Measurements from ENCODE around the gene VPS13D.

The VPS13D gene

GRCh38 chr1:12353981-12354380 lies 124.2 kb downstream of the VPS13D start:
- no peak for DNase-seq (ENCODE audit: low read depth)
- TF ChIP-seq POLR2A (IDR thresholded peaks at IDR 0.05; ENCODE audit: extremely low read depth, insufficient read length) (no peak), MAX (IDR thresholded peaks at IDR 0.05; ENCODE audit: low read depth, low read length) (no peak), MYC (IDR thresholded peaks at IDR 0.05; ENCODE audit: low read depth, low read length) (no peak)
- TF ChIP-seq, protein P1, sequence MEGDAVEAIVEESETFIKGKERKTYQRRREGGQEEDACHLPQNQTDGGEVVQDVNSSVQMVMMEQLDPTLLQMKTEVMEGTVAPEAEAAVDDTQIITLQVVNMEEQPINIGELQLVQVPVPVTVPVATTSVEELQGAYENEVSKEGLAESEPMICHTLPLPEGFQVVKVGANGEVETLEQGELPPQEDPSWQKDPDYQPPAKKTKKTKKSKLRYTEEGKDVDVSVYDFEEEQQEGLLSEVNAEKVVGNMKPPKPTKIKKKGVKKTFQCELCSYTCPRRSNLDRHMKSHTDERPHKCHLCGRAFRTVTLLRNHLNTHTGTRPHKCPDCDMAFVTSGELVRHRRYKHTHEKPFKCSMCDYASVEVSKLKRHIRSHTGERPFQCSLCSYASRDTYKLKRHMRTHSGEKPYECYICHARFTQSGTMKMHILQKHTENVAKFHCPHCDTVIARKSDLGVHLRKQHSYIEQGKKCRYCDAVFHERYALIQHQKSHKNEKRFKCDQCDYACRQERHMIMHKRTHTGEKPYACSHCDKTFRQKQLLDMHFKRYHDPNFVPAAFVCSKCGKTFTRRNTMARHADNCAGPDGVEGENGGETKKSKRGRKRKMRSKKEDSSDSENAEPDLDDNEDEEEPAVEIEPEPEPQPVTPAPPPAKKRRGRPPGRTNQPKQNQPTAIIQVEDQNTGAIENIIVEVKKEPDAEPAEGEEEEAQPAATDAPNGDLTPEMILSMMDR (IDR thresholded peaks at IDR 0.05; ENCODE audit: low read depth, low read length): no peak
- no peak overlapping the region for H3K4me3 ChIP-seq (ENCODE audit: low read depth, low read length)

GRCh38 chr1:12356004-12356890 lies 126.4 kb downstream of the VPS13D start:
- TF ChIP-seq MAX (IDR thresholded peaks at IDR 0.05; ENCODE audit: low read depth, low read length): no peak
- TF ChIP-seq POLR2A (IDR thresholded peaks at IDR 0.05; ENCODE audit: extremely low read depth, insufficient read length): no peak
- TF ChIP-seq MYC (IDR thresholded peaks at IDR 0.05; ENCODE audit: low read depth, low read length): no peak
- TF ChIP-seq, protein P1 (IDR thresholded peaks at IDR 0.05; ENCODE audit: low read depth, low read length): no peak
- H3K4me3 ChIP-seq (ENCODE audit: low read depth, low read length): no peak overlapping the region
- no peak for DNase-seq (ENCODE audit: low read depth)

GRCh38 chr1:12358499-12358898 lies 128.7 kb downstream of the VPS13D start:
- no peak overlapping the region for H3K4me3 ChIP-seq (ENCODE audit: low read depth, low read length)
- DNase-seq (ENCODE audit: low read depth): no peak
- TF ChIP-seq MYC (IDR thresholded peaks at IDR 0.05; ENCODE audit: low read depth, low read length) (no peak), MAX (IDR thresholded peaks at IDR 0.05; ENCODE audit: low read depth, low read length) (no peak), POLR2A (IDR thresholded peaks at IDR 0.05; ENCODE audit: extremely low read depth, insufficient read length) (no peak)
- TF ChIP-seq, protein P1 (IDR thresholded peaks at IDR 0.05; ENCODE audit: low read depth, low read length): no peak

GRCh38 chr1:12359359-12360133 lies 129.7 kb downstream of the VPS13D start:
- no peak for DNase-seq (ENCODE audit: low read depth)
- no peak overlapping the region for H3K4me3 ChIP-seq (ENCODE audit: low read depth, low read length)
- TF ChIP-seq, protein P1 (IDR thresholded peaks at IDR 0.05; ENCODE audit: low read depth, low read length): no peak
- TF ChIP-seq POLR2A (IDR thresholded peaks at IDR 0.05; ENCODE audit: extremely low read depth, insufficient read length) (no peak), MAX (IDR thresholded peaks at IDR 0.05; ENCODE audit: low read depth, low read length) (no peak), MYC (IDR thresholded peaks at IDR 0.05; ENCODE audit: low read depth, low read length) (no peak)

DNA sequence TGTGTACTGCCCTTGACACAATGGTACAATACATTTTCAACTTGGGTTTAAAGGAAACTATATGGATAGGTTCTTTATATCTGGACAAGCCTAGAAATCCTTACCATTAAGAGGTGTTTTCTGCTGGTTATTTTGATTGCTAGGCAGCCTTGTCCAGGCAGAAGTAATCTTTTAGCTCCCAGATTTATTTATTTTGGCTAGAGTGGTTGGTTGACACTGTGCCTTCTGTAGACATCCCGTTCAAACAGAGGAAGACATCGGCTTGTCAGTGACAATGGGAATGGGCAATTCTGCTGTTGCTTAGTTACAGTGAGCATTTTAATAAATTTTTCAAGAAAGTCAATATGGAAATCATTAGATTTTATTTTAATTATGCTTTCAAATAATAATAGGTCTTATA lies 138.8 kb downstream of the VPS13D start:
- no peak for DNase-seq (ENCODE audit: low read depth)
- no peak overlapping the region for H3K4me3 ChIP-seq (ENCODE audit: low read depth, low read length)
- no peak for TF ChIP-seq MAX (IDR thresholded peaks at IDR 0.05; ENCODE audit: low read depth, low read length)
- TF ChIP-seq POLR2A (IDR thresholded peaks at IDR 0.05; ENCODE audit: extremely low read depth, insufficient read length): no peak
- TF ChIP-seq MYC (IDR thresholded peaks at IDR 0.05; ENCODE audit: low read depth, low read length): no peak
- TF ChIP-seq, protein P1 (IDR thresholded peaks at IDR 0.05; ENCODE audit: low read depth, low read length): no peak
